Measurements from ENCODE around the gene MBD6.

DNA sequence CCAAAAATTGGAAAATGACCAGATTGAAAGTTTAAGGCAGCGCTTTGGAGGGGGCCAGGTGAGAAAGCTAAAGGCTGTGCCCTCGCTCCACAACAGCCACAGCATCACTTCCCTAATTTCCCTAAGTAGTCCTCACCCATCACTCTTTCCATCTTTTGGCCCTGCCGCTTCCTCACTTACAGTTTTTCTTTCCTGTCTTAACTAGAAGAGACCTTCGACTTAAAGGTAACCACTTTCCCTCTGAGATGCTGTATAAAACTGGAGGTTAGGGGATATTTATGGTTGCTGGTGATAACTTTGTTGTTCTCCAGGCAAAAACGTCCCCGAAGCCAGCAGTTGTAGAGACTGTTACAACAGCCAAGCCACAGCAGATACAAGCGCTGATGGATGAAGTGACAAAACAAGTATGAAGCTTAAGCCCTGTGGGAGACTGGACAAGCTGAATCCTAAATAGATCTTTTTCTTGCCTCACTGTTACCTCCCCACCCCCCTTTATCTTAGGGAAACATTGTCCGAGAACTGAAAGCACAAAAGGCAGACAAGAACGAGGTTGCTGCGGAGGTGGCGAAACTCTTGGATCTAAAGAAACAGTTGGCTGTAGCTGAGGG is 6.6 kb upstream of the MBD6 start:
- TF ChIP-seq CTCF (conservative IDR thresholded peaks at IDR 0.05; ENCODE audit: low read depth, low read length) (no peak), EZH2 (IDR thresholded peaks at IDR 0.05; ENCODE audit: borderline replicate concordance, low read depth, low read length, poor library complexity, severe bottlenecking) (no peak)

Measured in A673 (cell line).